Keratinocyte (primary cell): ENCODE measurements around the gene CDKN1A. TPM values are rescaled to one million over a fixed set of nuclear protein-coding genes. Genes with fewer than 3 reads are reported as not detected.
A peak's percentile ranks its signal among the peaks of the same experiment; 100 is the strongest.

ENCODE experiments used
- DNase-seq: peaks from one replicate; pipeline ENCODE4 v3.0.0-alpha.2; 2011; ENCODE audit warnings: low read depth, missing footprints, low spot score
- FAIRE-seq: peaks from 2 replicates; lab custom pipeline; 2011; peaks lifted over from hg19 to GRCh38; lab: Jason Lieb, UNC
- H2AFZ ChIP-seq: 2 replicates; pipeline ENCODE4 v1.6.0; 2012; ENCODE audit warnings: low read length, control low read depth, inconsistent platforms; ENCODE audit not compliant: control insufficient read depth
- H3K27ac ChIP-seq: 2 replicates; pipeline ENCODE4 v1.5.1; 2011; ENCODE audit warnings: low read length; ENCODE audit not compliant: control insufficient read depth, insufficient read depth
- H3K27me3 ChIP-seq: 3 replicates; pipeline ENCODE4 v1.6.0; 2011; ENCODE audit warnings: low read length; ENCODE audit not compliant: control insufficient read depth, insufficient read depth; ENCODE audit errors: extremely low read depth
- H3K36me3 ChIP-seq, 2 experiments: 2 replicates in 1 of 2; 3 replicates in 1 of 2; pipeline ENCODE4 v1.5.1; 2011; ENCODE audit warnings: low read length in 2 of 2, mild to moderate bottlenecking in 1 of 2; ENCODE audit not compliant: control insufficient read depth in 2 of 2, insufficient read depth in 2 of 2; ENCODE audit errors: extremely low read depth in 1 of 2
- H3K4me1 ChIP-seq: 3 replicates; pipeline ENCODE4 v1.5.1; 2011; ENCODE audit warnings: low read length; ENCODE audit not compliant: control insufficient read depth, insufficient read depth; ENCODE audit errors: extremely low read depth
- H3K4me2 ChIP-seq: 3 replicates; pipeline ENCODE4 v1.6.0; 2011; ENCODE audit warnings: low read depth, low read length; ENCODE audit not compliant: control insufficient read depth, insufficient read depth; ENCODE audit errors: extremely low read depth
- H3K4me3 ChIP-seq, 3 experiments: fragments of 200-600 bp in 1 of 3; sonication (generic) in 1 of 3; 2 replicates in 2 of 3; 3 replicates in 1 of 3; pipeline ENCODE4 v1.5.1; 2011 to 2016; ENCODE audit warnings: low read length in 3 of 3, mild to moderate bottlenecking in 3 of 3, control low read depth in 2 of 3, inconsistent platforms in 1 of 3, low read depth in 1 of 3, mixed read lengths in 1 of 3, mixed run types in 1 of 3, moderate library complexity in 1 of 3; ENCODE audit not compliant: control insufficient read depth in 2 of 3, insufficient read depth in 2 of 3; ENCODE audit errors: extremely low read depth in 1 of 3
- H3K79me2 ChIP-seq: 2 replicates; pipeline ENCODE4 v1.6.0; 2012; ENCODE audit warnings: low read length; ENCODE audit not compliant: control insufficient read depth, insufficient read depth
- H3K9ac ChIP-seq: 3 replicates; pipeline ENCODE4 v1.6.0; 2011; ENCODE audit warnings: low read length; ENCODE audit not compliant: control insufficient read depth, insufficient read depth; ENCODE audit errors: extremely low read depth
- H3K9me1 ChIP-seq: 3 replicates; pipeline ENCODE4 v1.6.0; 2011; ENCODE audit warnings: low read length; ENCODE audit not compliant: control insufficient read depth, insufficient read depth; ENCODE audit errors: extremely low read depth
- H3K9me3 ChIP-seq: 2 replicates; pipeline ENCODE4 v1.5.1; 2012; ENCODE audit warnings: low read depth, low read length; ENCODE audit not compliant: control insufficient read depth
- H4K20me1 ChIP-seq: 3 replicates; pipeline ENCODE4 v1.6.0; 2011; ENCODE audit warnings: low read length; ENCODE audit not compliant: control insufficient read depth, insufficient read depth; ENCODE audit errors: extremely low read depth
- CTCF ChIP-seq, 3 experiments: IDR thresholded peaks in 1 of 3; conservative IDR thresholded peaks in 1 of 3; optimal IDR thresholded peaks in 1 of 3; 2 replicates in 2 of 3; 3 replicates in 1 of 3; pipeline versions ENCODE3 to v1.5.1; 2011; ENCODE audit warnings: low read length in 3 of 3, mild to moderate bottlenecking in 3 of 3, moderate library complexity in 2 of 3, control low read depth in 1 of 3, inconsistent platforms in 1 of 3; ENCODE audit not compliant: insufficient read depth in 2 of 3; ENCODE audit errors: extremely low read depth in 1 of 3
- EZH2 ChIP-seq: IDR thresholded peaks from one replicate; pipeline ENCODE4 v1.6.1; 2012; ENCODE audit warnings: inconsistent platforms, mild to moderate bottlenecking, low read length, moderate library complexity
- dilution Hi-C: fragments of 300-500 bp; cut with MboI; formaldehyde crosslinking; loops from one replicate; pipeline ENCODE4 v1.7.0; 2020; ENCODE audit warnings: low sequenced_read_pairs; ENCODE audit not compliant: extremely low pct_ligation_motif_present
- polyA plus RNA-seq, 5 experiments: library from polyadenylated mRNA; depleted of rRNA in 3 of 5; stranded (reverse) in 3 of 5; stranded (forward) in 1 of 5; unstranded in 1 of 5; fragments of >200 nt; gene quantifications; 1 replicate in 1 of 5; 2 replicates in 3 of 5; 3 replicates in 1 of 5; pipeline versions ENCODE4 v1.2.1 to v1.2.3, GENCODE V29; 2011 to 2012; ENCODE audit warnings: missing spikeins in 2 of 5, low read depth in 1 of 5, low replicate concordance in 1 of 5

CDKN1A gene
- polyA plus RNA-seq, 1 donor (not counting 4 experiments of a cell fraction or from before 2014, with no cell fraction given): 185 TPM

GRCh38 chr6:36677753-36678487 lies 594 bp upstream of the CDKN1A start:
- Histone ChIP-seq H4K20me1 (peaks cover 9% of the 10 kb centered on the region), H3K27ac (peak overlapping the region; percentile 96), H3K79me2 (peaks cover 20% of the 10 kb centered on the region), H3K4me2 (peak overlapping the region; percentile 81), H3K27me3 (no peaks in the 10 kb centered on the region), H3K9ac (peak overlapping the region; percentile 99), H3K4me3 (peak overlapping the region; percentile 3 to 49 (median 37)), H3K36me3 (peaks cover 1 to 7% of the 10 kb centered on the region in 2 experiments), H3K9me1 (no peaks in the 10 kb centered on the region), H3K4me1 (peaks cover 54% of the 10 kb centered on the region), H3K9me3 (no peaks in the 10 kb centered on the region), H2AFZ (no peak overlapping the region)
- FAIRE-seq: no peak
- dilution Hi-C loops: no loop called here
- no peak for TF ChIP-seq EZH2
- no peak for TF ChIP-seq CTCF (optimal IDR thresholded peaks at IDR 0.05 in 1 of 3, IDR thresholded peaks at IDR 0.05 in 1 of 3, conservative IDR thresholded peaks at IDR 0.05 in 1 of 3; ENCODE audit: extremely low read depth in 1 of 3, insufficient read depth in 2 of 3, low read length in 3 of 3)
- DNase-seq: no peak

GRCh38 chr6:36679043-36679833 lies 724 bp downstream of the CDKN1A start:
- Histone ChIP-seq H3K9me1 (no peaks in the 10 kb centered on the region), H3K36me3 (peaks cover 11 to 19% of the 10 kb centered on the region in 2 experiments), H3K27me3 (no peaks in the 10 kb centered on the region), H3K4me3 (peak overlapping the region; percentile 78 to 97 (median 96)), H3K79me2 (peaks cover 30% of the 10 kb centered on the region), H2AFZ (no peak overlapping the region), H3K4me2 (peak overlapping the region; percentile 81), H3K27ac (peak overlapping the region; percentile 96), H4K20me1 (peaks cover 22% of the 10 kb centered on the region), H3K9me3 (no peaks in the 10 kb centered on the region), H3K4me1 (peaks cover 60% of the 10 kb centered on the region), H3K9ac (peak overlapping the region; percentile 99)
- no peak for FAIRE-seq
- dilution Hi-C loops: no loop called here
- no peak for DNase-seq
- TF ChIP-seq EZH2 (no peak), CTCF (optimal IDR thresholded peaks at IDR 0.05 in 1 of 3, IDR thresholded peaks at IDR 0.05 in 1 of 3, conservative IDR thresholded peaks at IDR 0.05 in 1 of 3; ENCODE audit: extremely low read depth in 1 of 3, insufficient read depth in 2 of 3, low read length in 3 of 3) (no peak)
